Activated CD4-positive, alpha-beta T cell treated with anti-CD3 and anti-CD28 coated beads, Interleukin-10, Interleukin-2, amounts not matched to agents 100 ng/mL and 50 ng/mL, durations not matched to agents 16 hours and 8 hours (primary cell): ENCODE results near the gene ASB10.

Source experiments
- DNase-seq: peaks from one replicate; pipeline ENCODE4 v3.0.0-alpha.2; 2020

The ASB10 gene

GRCh38 chr7:151210087-151210854 is 23.2 kb upstream of the ASB10 start, which contains the start of gene H2BK1:
TSS of gene H2BK1 (minus strand) at chr7:151210488. CDS start at chr7:151210318, 170 bp downstream.
- DNase-seq: no peak

- no peak for DNase-seq
Observed at GRCh38 chr7:151209588-151209987, 22.5 kb upstream of the ASB10 start.

GRCh38 chr7:151208253-151208862 is 21.3 kb upstream of the ASB10 start:
- DNase-seq: no peak

- no peak for DNase-seq
Observed at GRCh38 chr7:151207804-151208203, 20.8 kb upstream of the ASB10 start.

- no peak for DNase-seq
Observed at GRCh38 chr7:151207315-151207714, 20.3 kb upstream of the ASB10 start.

- peak; percentile 37 for DNase-seq
Observed at GRCh38 chr7:151206914-151207313, 19.9 kb upstream of the ASB10 start.

- DNase-seq: no peak
Observed at GRCh38 chr7:151205730-151206129, 18.7 kb upstream of the ASB10 start.

GRCh38 chr7:151204383-151205032 is 17.5 kb upstream of the ASB10 start:
- DNase-seq: no peak

- no peak for DNase-seq
Observed at GRCh38 chr7:151202836-151203235, 15.8 kb upstream of the ASB10 start.

- no peak for DNase-seq
Observed at GRCh38 chr7:151201751-151202150, 14.7 kb upstream of the ASB10 start.

- DNase-seq: no peak
Observed at GRCh38 chr7:151201344-151201743, 14.3 kb upstream of the ASB10 start.

GRCh38 chr7:151198945-151199848 is 12.1 kb upstream of the ASB10 start:
- no peak for DNase-seq

GRCh38 chr7:151197932-151198331 is 10.9 kb upstream of the ASB10 start:
- DNase-seq: no peak

- no peak for DNase-seq
Observed at GRCh38 chr7:151195616-151196450, 8.8 kb upstream of the ASB10 start.

- no peak for DNase-seq
Observed at GRCh38 chr7:151194188-151194587, 7.1 kb upstream of the ASB10 start.

GRCh38 chr7:151193203-151193978 is 6.3 kb upstream of the ASB10 start:
- no peak for DNase-seq

GRCh38 chr7:151192002-151192539 is 5.0 kb upstream of the ASB10 start:
- no peak for DNase-seq

- DNase-seq: no peak
Observed at GRCh38 chr7:151191544-151191943, 4.5 kb upstream of the ASB10 start.

GRCh38 chr7:151189038-151189437 is 2.0 kb upstream of the ASB10 start:
- no peak for DNase-seq

- DNase-seq: no peak
Observed at GRCh38 chr7:151188252-151188542, 1.1 kb upstream of the ASB10 start.
